C4-2B (cell line): ENCODE data around the gene SLC43A3.

ENCODE experiments used
- ZFX ChIP-seq: fragments of 450-650 bp; IDR thresholded peaks from 2 replicates; pipeline ENCODE4 v1.6.1; 2017
- TF ChIP-seq, protein P1 (sequence below): fragments of 450-650 bp; conservative IDR thresholded peaks from 2 replicates; pipeline ENCODE4 v1.5.1; 2017; ENCODE audit warnings: mild to moderate bottlenecking

DNA sequence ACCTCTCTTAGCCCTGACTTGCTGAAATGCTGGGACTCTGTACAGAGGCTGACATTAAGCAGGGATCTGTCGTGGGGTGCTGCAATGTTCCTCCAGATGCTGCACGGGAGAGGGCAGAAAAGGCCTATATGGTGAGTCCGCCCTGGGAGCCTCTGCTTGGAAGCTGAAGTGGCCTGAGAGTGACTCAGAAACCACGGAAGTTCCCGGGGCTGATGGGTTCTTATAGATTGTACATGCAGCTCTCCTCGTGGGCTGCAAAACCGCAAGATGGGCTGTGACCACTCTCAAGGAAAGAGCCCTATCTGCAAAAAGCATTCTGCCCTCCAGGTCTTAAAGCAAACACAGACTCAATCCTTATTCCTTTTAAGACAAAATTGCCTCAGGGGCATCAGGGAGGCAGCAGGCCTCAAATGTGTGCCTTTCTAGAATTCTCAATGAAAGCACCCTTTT lies 5.8 kb upstream of the SLC43A3 start:
- TF ChIP-seq, protein P1, sequence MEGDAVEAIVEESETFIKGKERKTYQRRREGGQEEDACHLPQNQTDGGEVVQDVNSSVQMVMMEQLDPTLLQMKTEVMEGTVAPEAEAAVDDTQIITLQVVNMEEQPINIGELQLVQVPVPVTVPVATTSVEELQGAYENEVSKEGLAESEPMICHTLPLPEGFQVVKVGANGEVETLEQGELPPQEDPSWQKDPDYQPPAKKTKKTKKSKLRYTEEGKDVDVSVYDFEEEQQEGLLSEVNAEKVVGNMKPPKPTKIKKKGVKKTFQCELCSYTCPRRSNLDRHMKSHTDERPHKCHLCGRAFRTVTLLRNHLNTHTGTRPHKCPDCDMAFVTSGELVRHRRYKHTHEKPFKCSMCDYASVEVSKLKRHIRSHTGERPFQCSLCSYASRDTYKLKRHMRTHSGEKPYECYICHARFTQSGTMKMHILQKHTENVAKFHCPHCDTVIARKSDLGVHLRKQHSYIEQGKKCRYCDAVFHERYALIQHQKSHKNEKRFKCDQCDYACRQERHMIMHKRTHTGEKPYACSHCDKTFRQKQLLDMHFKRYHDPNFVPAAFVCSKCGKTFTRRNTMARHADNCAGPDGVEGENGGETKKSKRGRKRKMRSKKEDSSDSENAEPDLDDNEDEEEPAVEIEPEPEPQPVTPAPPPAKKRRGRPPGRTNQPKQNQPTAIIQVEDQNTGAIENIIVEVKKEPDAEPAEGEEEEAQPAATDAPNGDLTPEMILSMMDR = no peak
- TF ChIP-seq ZFX = no peak
